Activated naive CD8-positive, alpha-beta T cell treated with anti-CD3 and anti-CD28 coated beads for 36 hours (primary cell): ENCODE results near the gene ADGRG2. TPM values are rescaled to one million over a fixed set of nuclear protein-coding genes. Genes with fewer than 3 reads are reported as not detected.

Experiments
- DNase-seq: peaks from one replicate; pipeline ENCODE4 v3.0.0; 2021
- H3K27ac Mint-ChIP-seq: one replicate; pipeline ENCODE4 v1.8.0; 2022; ENCODE audit warnings: mild to moderate bottlenecking, moderate library complexity, mixed read lengths
- H3K27me3 Mint-ChIP-seq: one replicate; pipeline ENCODE4 v1.8.0; 2022; ENCODE audit warnings: mild to moderate bottlenecking, mixed read lengths
- H3K36me3 Mint-ChIP-seq: one replicate; pipeline ENCODE4 v1.8.0; 2021; ENCODE audit warnings: mild to moderate bottlenecking, mixed read lengths
- H3K4me1 Mint-ChIP-seq: one replicate; pipeline ENCODE4 v1.8.0; 2021; ENCODE audit warnings: mixed read lengths
- H3K4me3 Mint-ChIP-seq: one replicate; pipeline ENCODE4 v1.8.0; 2022; ENCODE audit warnings: mild to moderate bottlenecking, moderate library complexity, mixed read lengths
- H3K9me3 Mint-ChIP-seq: one replicate; pipeline ENCODE4 v1.8.0; 2022; ENCODE audit warnings: mixed read lengths
- total RNA-seq, 2 experiments: library from RNA; stranded (reverse); gene quantifications; one replicate each; pipeline ENCODE4 v1.2.3, GENCODE V29; 2021

Gene ADGRG2
- total RNA-seq, 2 experiments from 2014 or later = not detected

DNA sequence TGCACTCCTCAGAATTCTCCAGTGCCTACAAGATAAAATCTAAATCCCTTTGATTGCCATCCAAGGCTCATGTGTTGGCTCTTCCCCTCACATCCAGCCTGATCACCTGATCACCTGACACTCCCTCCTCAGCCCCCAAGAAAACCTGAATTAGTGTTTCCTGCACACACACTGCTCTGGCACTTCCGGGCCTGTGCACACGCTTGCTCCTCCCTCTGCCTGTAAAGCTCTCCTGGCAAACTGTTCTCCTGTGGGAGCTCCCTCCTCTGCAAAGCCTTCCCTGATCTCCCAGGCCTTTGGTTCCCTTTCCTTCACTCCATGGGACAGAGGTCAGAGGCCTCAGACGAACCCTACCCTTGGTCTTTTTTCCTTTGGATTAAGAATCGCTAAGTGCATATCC, 158.2 kb downstream of the ADGRG2 start:
- Mint-ChIP-seq H3K27me3 (no peaks in the 10 kb centered on the region), H3K36me3 (peaks cover 4% of the 10 kb centered on the region), H3K9me3 (no peaks in the 10 kb centered on the region), H3K27ac (no peak overlapping the region), H3K4me1 (peaks cover 18% of the 10 kb centered on the region), H3K4me3 (no peak overlapping the region)
- DNase-seq = no peak

DNA sequence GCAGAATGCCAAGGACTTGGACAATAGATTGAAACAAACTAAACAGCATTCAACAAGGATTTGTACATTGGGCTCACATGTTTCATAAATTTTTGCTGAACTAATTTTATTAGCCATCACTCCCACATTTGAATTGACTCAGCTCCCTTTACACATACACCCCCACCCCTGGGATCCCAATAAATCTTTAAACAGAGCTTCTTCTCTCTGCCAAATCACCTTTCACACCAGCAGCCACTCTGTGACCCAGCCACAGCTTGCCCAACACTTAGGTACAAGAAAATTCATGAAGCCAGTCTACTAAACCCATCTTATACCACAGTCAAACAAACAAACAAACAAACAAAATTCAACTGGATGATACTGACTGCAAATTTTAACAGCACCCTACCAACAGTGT, 159.9 kb downstream of the ADGRG2 start:
- Mint-ChIP-seq H3K36me3 (peaks cover 4% of the 10 kb centered on the region), H3K4me3 (no peak overlapping the region), H3K27me3 (no peaks in the 10 kb centered on the region), H3K9me3 (no peaks in the 10 kb centered on the region), H3K4me1 (peaks cover 18% of the 10 kb centered on the region), H3K27ac (no peak overlapping the region)
- no peak for DNase-seq

DNA sequence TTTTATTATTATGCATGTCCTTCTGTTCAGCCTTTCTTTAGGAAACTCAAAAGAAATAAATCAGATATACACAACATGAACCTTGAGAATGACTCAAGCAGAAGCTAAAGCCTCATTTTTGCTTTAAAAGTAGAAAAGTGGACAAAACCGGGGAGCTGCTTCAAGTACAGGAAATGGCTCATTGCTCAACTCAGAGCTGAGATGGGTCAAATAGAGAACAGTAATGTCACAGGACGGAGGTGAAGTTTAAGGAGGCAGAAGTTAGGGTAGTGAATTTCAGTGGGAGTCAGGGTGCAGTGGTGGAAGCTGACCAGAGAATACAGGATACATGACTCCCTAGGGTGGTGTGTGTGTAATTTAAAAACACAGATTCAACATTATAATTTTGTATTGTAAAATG, 160.6 kb downstream of the ADGRG2 start:
- no peak overlapping the region for H3K27ac Mint-ChIP-seq

DNA sequence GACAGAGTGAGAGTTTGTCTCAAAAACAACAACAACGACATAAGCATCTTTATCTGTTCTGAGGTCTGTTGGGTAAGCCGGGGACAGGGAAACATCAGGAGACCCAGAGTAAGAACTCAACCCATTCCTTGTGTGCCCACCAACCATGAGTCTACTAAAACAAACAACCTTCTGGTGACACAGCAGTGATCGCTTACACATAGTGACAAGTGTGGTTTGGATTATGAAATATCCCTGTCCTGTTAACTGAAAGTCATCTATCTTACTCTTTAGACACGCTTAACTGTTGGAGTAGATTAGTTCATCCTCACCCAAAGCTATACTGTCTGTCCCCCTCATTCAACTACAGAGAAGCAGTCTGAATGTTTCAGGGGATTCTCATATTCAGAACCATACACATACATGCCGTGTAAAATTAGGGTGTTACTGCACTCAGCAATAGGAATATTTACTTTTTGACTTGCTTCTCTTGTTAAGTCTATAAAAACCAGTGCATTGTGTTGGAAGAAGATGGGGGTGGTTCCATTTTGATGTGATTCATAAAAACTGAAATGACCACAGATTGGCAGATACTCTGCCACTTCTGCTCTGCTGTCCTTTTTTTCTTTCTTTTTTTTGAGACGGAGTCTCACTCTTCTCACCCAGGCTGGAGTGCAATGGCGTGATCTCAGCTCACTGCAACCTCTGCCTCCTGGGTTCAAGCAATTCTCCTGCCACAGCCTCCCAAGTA, 165.8 kb downstream of the ADGRG2 start:
- Mint-ChIP-seq H3K36me3 (peaks cover 10% of the 10 kb centered on the region), H3K27ac (no peak overlapping the region), H3K9me3 (no peaks in the 10 kb centered on the region), H3K4me1 (peaks cover 10% of the 10 kb centered on the region), H3K27me3 (no peaks in the 10 kb centered on the region), H3K4me3 (no peak overlapping the region)
- no peak for DNase-seq

More for the DNA sequence above, 160.6 kb downstream of the ADGRG2 start:
- no peaks in the 10 kb centered on the region for H3K27me3 Mint-ChIP-seq
- DNase-seq = no peak
- H3K4me3 Mint-ChIP-seq = no peak overlapping the region
- H3K9me3 Mint-ChIP-seq = no peaks in the 10 kb centered on the region
- peaks cover 18% of the 10 kb centered on the region for H3K4me1 Mint-ChIP-seq
- peaks cover 4% of the 10 kb centered on the region for H3K36me3 Mint-ChIP-seq

DNA sequence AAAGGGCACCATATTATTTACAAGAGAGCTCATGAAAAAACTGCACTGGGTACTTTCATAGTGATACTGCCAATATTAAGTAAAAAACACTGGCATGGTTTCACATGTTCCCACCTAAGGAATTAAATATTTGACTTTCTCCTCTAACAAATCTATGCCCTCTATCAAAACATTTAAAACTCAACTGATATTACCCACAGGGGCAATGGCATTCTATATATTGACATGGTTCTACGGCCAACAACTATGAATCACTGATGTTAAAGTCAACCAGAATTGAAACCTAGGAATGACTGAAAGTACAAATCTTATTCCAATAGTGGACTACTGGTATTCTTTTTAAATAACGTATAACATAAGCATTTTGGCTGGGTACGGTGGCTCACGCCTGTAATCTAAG, 166.6 kb downstream of the ADGRG2 start:
- no peak overlapping the region for H3K27ac Mint-ChIP-seq
- no peak overlapping the region for H3K4me3 Mint-ChIP-seq
- no peaks in the 10 kb centered on the region for H3K27me3 Mint-ChIP-seq
- H3K36me3 Mint-ChIP-seq = peaks cover 12% of the 10 kb centered on the region
- DNase-seq = no peak
- no peaks in the 10 kb centered on the region for H3K9me3 Mint-ChIP-seq
- H3K4me1 Mint-ChIP-seq = peaks cover 10% of the 10 kb centered on the region

DNA sequence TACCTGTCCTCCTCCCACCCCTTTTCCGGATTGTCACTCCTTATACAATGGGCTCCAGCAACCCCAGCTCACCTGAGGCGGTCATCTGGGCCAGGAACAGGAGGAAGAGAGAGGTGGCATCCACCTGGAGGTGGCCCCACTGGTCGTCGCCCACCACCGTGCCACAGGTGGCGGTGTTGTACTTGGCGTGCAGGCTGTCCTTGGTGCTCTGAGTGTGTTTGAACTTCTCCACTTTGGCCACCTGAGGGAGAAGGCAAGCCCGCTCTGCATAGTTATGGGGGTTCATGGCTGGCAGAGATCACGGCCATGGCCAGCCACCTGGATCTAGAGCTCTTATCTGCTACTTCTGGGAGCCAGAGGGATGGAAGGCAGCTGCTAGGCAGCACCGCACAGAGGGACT, 171.2 kb downstream of the ADGRG2 start:
- Mint-ChIP-seq H3K4me3 (no peak overlapping the region), H3K27ac (no peak overlapping the region), H3K27me3 (no peaks in the 10 kb centered on the region), H3K4me1 (peaks cover 4% of the 10 kb centered on the region), H3K36me3 (peaks cover 10% of the 10 kb centered on the region), H3K9me3 (no peaks in the 10 kb centered on the region)
- DNase-seq = no peak

DNA sequence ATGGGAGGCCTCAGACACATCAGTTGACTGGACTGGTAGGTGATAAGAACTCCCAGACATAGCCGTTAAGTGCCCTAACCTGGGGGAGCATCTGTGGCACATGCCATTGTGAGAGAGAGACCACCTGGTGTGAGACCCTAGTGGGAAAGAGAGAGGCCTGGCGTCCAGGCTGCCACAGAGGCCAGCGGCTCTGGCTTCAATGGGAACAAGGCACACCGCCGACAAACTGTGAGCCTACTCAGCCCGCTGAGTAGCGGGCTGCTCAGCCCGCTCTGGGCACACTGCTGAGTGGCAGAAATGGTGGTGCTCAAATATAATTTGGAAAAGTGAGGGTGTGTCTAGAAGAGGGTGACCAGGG, 172.3 kb downstream of the ADGRG2 start:
- Mint-ChIP-seq H3K27me3 (no peaks in the 10 kb centered on the region), H3K27ac (no peak overlapping the region), H3K9me3 (no peaks in the 10 kb centered on the region), H3K4me3 (no peak overlapping the region), H3K4me1 (peaks cover 2% of the 10 kb centered on the region), H3K36me3 (peaks cover 8% of the 10 kb centered on the region)
- no peak for DNase-seq

DNA sequence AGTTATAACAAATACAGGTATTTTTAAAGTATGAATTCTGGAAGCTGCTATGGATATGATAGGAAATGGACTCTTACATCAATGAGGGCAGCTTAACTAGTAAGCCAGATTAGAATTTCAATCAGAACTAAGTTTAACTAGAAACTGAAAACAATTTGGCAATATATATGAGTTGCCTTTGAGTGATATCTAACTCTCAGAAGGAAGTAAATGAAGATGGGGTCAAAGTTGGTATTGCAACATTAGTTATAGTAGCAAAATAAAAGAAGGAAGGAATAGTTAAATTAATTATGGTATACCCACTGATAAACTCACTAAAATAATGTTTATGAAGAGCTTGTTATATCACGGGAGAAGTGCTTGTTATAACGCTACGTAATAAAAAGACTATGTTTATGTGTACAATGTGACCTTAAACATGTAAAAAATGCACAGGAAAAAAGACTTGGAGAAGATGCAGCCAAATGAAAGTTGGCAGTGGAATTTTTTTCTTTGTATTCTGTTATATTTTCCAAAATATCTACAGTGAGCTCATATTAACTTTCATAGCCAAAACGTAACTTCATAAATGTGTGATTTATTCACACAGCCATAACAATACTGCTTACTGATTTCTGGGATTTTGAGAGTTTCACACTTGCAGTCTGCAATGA, 172.9 kb downstream of the ADGRG2 start:
- Mint-ChIP-seq H3K27me3 (no peaks in the 10 kb centered on the region), H3K27ac (no peak overlapping the region), H3K36me3 (peaks cover 8% of the 10 kb centered on the region), H3K4me1 (no peaks in the 10 kb centered on the region), H3K9me3 (no peaks in the 10 kb centered on the region), H3K4me3 (no peak overlapping the region)
- DNase-seq = no peak

DNA sequence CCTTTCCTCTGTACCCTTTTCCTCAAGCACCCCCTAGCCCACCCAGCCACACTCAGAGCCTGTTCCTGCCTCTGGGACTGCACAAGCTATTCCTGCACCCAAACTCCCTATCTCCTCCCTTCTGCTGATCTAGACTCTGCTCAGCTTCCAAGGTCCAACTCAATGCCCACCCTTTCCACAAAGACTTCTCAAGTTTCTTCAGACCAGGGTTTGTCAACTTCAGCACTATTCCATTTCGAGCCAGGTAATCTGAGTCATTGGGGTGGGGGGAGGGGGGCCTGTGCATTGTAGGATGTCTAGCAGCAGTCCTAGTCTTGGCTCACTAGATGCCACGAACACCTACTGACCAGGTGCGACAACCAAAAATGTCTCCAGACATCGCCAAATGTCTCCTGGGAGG, 175.7 kb downstream of the ADGRG2 start:
- peaks cover 8% of the 10 kb centered on the region for H3K36me3 Mint-ChIP-seq
- no peaks in the 10 kb centered on the region for H3K4me1 Mint-ChIP-seq
- H3K27me3 Mint-ChIP-seq = no peaks in the 10 kb centered on the region
- DNase-seq = no peak
- H3K27ac Mint-ChIP-seq = no peak overlapping the region
- no peak overlapping the region for H3K4me3 Mint-ChIP-seq
- H3K9me3 Mint-ChIP-seq = no peaks in the 10 kb centered on the region

DNA sequence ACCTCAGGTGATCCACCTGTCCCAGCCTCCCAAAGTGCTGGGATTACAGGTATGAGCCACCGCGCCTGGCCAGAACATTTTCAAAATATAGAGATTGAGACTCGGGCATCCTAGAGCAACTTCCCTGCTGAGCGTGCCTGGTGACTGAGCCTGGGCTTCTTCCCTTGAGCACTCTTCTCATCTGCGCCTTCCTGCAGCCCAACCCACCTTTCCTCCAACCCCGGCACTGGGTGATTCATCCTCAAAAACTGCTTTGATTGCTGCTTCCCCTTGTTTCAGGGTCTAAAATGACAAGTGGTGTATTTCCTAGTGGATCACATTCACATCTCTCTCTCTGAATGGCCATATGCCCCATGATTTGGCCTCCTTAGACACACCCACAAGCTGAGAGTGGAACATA, 176.1 kb downstream of the ADGRG2 start:
- peaks cover 8% of the 10 kb centered on the region for H3K36me3 Mint-ChIP-seq
- no peaks in the 10 kb centered on the region for H3K27me3 Mint-ChIP-seq
- H3K9me3 Mint-ChIP-seq = no peaks in the 10 kb centered on the region
- no peak overlapping the region for H3K4me3 Mint-ChIP-seq
- H3K4me1 Mint-ChIP-seq = no peaks in the 10 kb centered on the region
- no peak overlapping the region for H3K27ac Mint-ChIP-seq
- DNase-seq = no peak

DNA sequence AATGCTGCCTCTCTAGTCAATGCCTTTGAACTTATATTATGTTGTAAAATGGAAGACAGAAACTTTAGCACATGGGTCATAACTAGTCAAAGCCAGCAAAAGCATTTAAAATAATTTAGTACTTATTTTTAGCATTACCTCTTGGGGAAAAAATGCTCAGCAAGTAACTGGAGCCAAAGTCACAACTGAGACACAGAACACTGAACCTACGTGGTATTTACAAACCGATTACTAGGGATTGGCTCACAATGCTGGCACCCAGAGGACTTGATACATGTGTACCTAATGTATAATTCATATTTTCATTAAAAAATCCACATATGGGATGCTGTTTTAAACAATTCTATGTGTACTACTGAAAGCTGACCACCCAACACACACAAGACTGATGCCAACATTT, 176.8 kb downstream of the ADGRG2 start:
- no peak for DNase-seq
- Mint-ChIP-seq H3K36me3 (peaks cover 8% of the 10 kb centered on the region), H3K9me3 (no peaks in the 10 kb centered on the region), H3K4me3 (no peak overlapping the region), H3K27ac (no peak overlapping the region), H3K4me1 (no peaks in the 10 kb centered on the region), H3K27me3 (no peaks in the 10 kb centered on the region)

DNA sequence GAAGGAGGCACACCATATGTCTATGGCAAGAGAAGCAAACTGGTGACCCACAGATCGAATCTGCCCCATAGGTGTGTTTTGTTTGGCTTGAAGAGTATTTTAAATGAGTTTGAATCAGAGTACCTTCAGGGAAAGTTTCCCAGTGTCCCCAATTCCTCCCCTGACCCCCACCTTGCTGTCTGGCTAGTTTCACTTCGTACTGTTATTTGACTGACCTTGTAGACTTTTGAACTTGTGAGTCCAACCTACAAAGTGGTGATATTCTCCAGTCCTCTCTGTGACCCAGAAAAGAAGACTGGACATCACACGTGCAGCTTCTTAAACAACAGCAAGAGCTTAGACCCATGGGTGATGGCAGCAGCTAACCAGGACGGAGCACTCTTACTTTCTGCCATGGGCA, 177.8 kb downstream of the ADGRG2 start:
- Mint-ChIP-seq H3K4me1 (no peaks in the 10 kb centered on the region), H3K4me3 (no peak overlapping the region), H3K36me3 (peaks cover 8% of the 10 kb centered on the region), H3K27me3 (no peaks in the 10 kb centered on the region), H3K27ac (no peak overlapping the region), H3K9me3 (no peaks in the 10 kb centered on the region)
- DNase-seq = no peak

DNA sequence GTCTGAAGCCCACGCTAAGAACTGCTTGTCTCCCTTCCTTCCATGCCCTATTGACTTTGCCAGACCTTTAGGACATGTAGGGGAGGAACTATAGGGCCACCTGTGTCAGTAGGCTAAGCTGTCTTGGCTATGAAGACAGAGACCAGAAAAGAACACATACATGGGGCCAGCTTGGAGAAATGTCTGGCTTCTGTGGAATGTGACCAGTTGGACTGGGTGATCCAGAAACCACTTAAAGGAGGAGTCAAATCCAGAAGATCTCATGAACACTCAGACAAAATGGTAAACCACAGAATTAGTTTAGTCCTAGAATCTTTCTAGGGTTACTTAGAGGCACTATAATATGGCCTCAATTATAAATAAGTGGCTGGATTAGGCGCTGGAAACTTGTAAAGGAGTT, 180.4 kb downstream of the ADGRG2 start:
- H3K36me3 Mint-ChIP-seq = peaks cover 6% of the 10 kb centered on the region
- no peak overlapping the region for H3K27ac Mint-ChIP-seq
- H3K4me1 Mint-ChIP-seq = no peaks in the 10 kb centered on the region
- DNase-seq = no peak
- H3K27me3 Mint-ChIP-seq = no peaks in the 10 kb centered on the region
- no peaks in the 10 kb centered on the region for H3K9me3 Mint-ChIP-seq
- H3K4me3 Mint-ChIP-seq = no peak overlapping the region
